GM23338 (cell line): ENCODE measurements around the gene LTBP3. TPM values are rescaled to one million over a fixed set of nuclear protein-coding genes. Genes with fewer than 3 reads are reported as not detected.

Source experiments
- ATAC-seq: fragments of 200-7000 bp; cut with Tn5 transposase; 3 replicates; pipeline ENCODE4 v1.9.1; 2020
- DNase-seq: peaks from one replicate; pipeline ENCODE4 v3.0.0-alpha.2; 2015; ENCODE audit warnings: low spot score
- H2AFZ ChIP-seq: fragments of 200-600 bp; sonication (generic); 2 replicates; pipeline ENCODE4 v1.8.0; 2016; ENCODE audit warnings: antibody characterized with exemption, mild to moderate bottlenecking, moderate library complexity
- H3F3A ChIP-seq: fragments of 200-600 bp; sonication (generic); replicated peaks from 2 replicates; pipeline ENCODE4 v1.8.0; 2017; ENCODE audit warnings: antibody characterized with exemption, mixed run types, low read depth
- H3K27ac ChIP-seq: fragments of 200-600 bp; sonication (generic); 2 replicates; pipeline ENCODE4 v1.6.1; 2016; ENCODE audit warnings: low read depth
- H3K27me3 ChIP-seq: fragments of 200-600 bp; sonication (generic); 2 replicates; pipeline ENCODE4 v1.8.0; 2016; ENCODE audit warnings: mild to moderate bottlenecking, mixed run types, moderate library complexity; ENCODE audit not compliant: insufficient read depth
- H3K36me3 ChIP-seq: fragments of 200-600 bp; sonication (generic); 2 replicates; pipeline ENCODE4 v1.8.0; 2016; ENCODE audit warnings: mild to moderate bottlenecking; ENCODE audit not compliant: insufficient read depth
- H3K4me1 ChIP-seq: fragments of 200-600 bp; sonication (generic); 2 replicates; pipeline ENCODE4 v1.8.0; 2016; ENCODE audit warnings: mild to moderate bottlenecking, moderate library complexity; ENCODE audit not compliant: insufficient read depth
- H3K4me2 ChIP-seq: fragments of 200-600 bp; sonication (generic); 2 replicates; pipeline ENCODE4 v1.7.1; 2017; ENCODE audit warnings: mixed run types
- H3K4me3 ChIP-seq: fragments of 200-600 bp; sonication (generic); 2 replicates; pipeline ENCODE4 v1.6.1; 2016; ENCODE audit warnings: mixed run types
- H3K79me2 ChIP-seq: fragments of 200-600 bp; sonication (generic); replicated peaks from 2 replicates; pipeline ENCODE4 v1.8.0; 2017; ENCODE audit warnings: mild to moderate bottlenecking; ENCODE audit not compliant: insufficient read depth
- H3K9me2 ChIP-seq: fragments of 200-600 bp; sonication (generic); 2 replicates; pipeline ENCODE4 v1.8.0; 2017; ENCODE audit not compliant: insufficient read depth
- H4K20me1 ChIP-seq: fragments of 200-600 bp; sonication (generic); replicated peaks from 2 replicates; pipeline ENCODE4 v1.8.0; 2017; ENCODE audit warnings: mild to moderate bottlenecking; ENCODE audit not compliant: insufficient read depth
- H3K27ac Mint-ChIP-seq: 2 replicates; pipeline ENCODE4 v1.8.0; 2020; ENCODE audit warnings: inconsistent platforms, mild to moderate bottlenecking, moderate library complexity, mixed read lengths
- H3K27me3 Mint-ChIP-seq: 3 replicates; pipeline ENCODE4 v1.8.0; 2022; ENCODE audit warnings: low read depth, mild to moderate bottlenecking, moderate library complexity, mixed read lengths, inconsistent platforms; ENCODE audit not compliant: insufficient read depth, poor library complexity
- H3K36me3 Mint-ChIP-seq: 3 replicates; pipeline ENCODE4 v1.8.0; 2021; ENCODE audit warnings: low read depth, mild to moderate bottlenecking, inconsistent platforms, moderate library complexity, mixed read lengths
- H3K4me1 Mint-ChIP-seq: 3 replicates; pipeline ENCODE4 v1.8.0; 2020; ENCODE audit warnings: mild to moderate bottlenecking, inconsistent platforms, mixed read lengths
- H3K4me3 Mint-ChIP-seq: 3 replicates; pipeline ENCODE4 v1.8.0; 2021; ENCODE audit warnings: moderate library complexity, mild to moderate bottlenecking, inconsistent platforms, mixed read lengths
- H3K9me3 Mint-ChIP-seq: 3 replicates; pipeline ENCODE4 v1.8.0; 2020; ENCODE audit warnings: moderate library complexity, mild to moderate bottlenecking, inconsistent platforms, mixed read lengths
- ETS1 ChIP-seq: IDR thresholded peaks from 2 replicates; pipeline ENCODE4 v1.6.1; 2016; ENCODE audit warnings: antibody characterized with exemption
- EZH2 ChIP-seq: fragments of 200-600 bp; sonication (generic); IDR thresholded peaks from one replicate; pipeline ENCODE4 v1.8.0; 2017; ENCODE audit warnings: antibody characterized with exemption, mild to moderate bottlenecking, low read depth; ENCODE audit not compliant: unreplicated experiment
- EZH2phosphoT487 ChIP-seq: fragments of 200-600 bp; sonication (generic); IDR thresholded peaks from one replicate; pipeline ENCODE4 v1.8.1; 2018; ENCODE audit warnings: antibody characterized with exemption; ENCODE audit not compliant: unreplicated experiment
- NANOG ChIP-seq: IDR thresholded peaks from 2 replicates; pipeline ENCODE4 v1.6.1; 2016; ENCODE audit warnings: antibody characterized with exemption, borderline replicate concordance
- POLR2AphosphoS5 ChIP-seq: IDR thresholded peaks from 2 replicates; pipeline ENCODE4 v1.6.1; 2016; ENCODE audit warnings: antibody characterized with exemption, low read depth
- REST ChIP-seq: IDR thresholded peaks from one replicate; pipeline ENCODE4 v1.6.1; 2018; ENCODE audit warnings: antibody characterized with exemption; ENCODE audit not compliant: unreplicated experiment
- ZNF114 ChIP-seq: fragments of 250-450 bp; sonication (Bioruptor Pico); IDR thresholded peaks from 2 replicates; pipeline ENCODE4 v1.5.0; 2020; ENCODE audit warnings: mild to moderate bottlenecking, moderate library complexity
- ZNF331 ChIP-seq: fragments of 250-450 bp; sonication (Bioruptor Pico); IDR thresholded peaks from 2 replicates; pipeline ENCODE4 v1.5.0; 2020; ENCODE audit warnings: low read depth, mild to moderate bottlenecking, moderate library complexity
- ZNF462 ChIP-seq: fragments of 250-450 bp; sonication (Bioruptor Pico); IDR thresholded peaks from 2 replicates; pipeline ENCODE4 v1.5.0; 2020; ENCODE audit warnings: mild to moderate bottlenecking, moderate library complexity
- polyA plus RNA-seq: library from polyadenylated mRNA; unstranded; fragments of >200 nt; fragmentation: Nextera tagmentation; extraction: Ambion mirVana; gene quantifications from 2 replicates; pipeline ENCODE4 v1.2.1, GENCODE V29; 2016
- total RNA-seq: library from RNA; depleted of rRNA; stranded (reverse); fragments of >200 nt; shearing (Covaris generic); gene quantifications from 2 replicates; pipeline ENCODE4 v1.2.3, GENCODE V29; 2014

LTBP3 gene
- total and polyA plus RNA-seq, 2 experiments from 2014 or later: 9.5 to 29.2 TPM

- ATAC-seq (no peak), DNase-seq (peak; percentile 39)
- Mint-ChIP-seq H3K4me3 (peak overlapping the region; percentile 61), H3K27ac (no peak overlapping the region), H3K27me3 (peaks cover 17% of the 10 kb centered on the region), H3K9me3 (no peaks in the 10 kb centered on the region), H3K4me1 (0 out of 3 replicates have a peak, but pooled peaks cover 2% of the 10 kb centered on the region), H3K36me3 (peaks cover 4% of the 10 kb centered on the region; the same call in 2 of the 3 replicates)
- TF ChIP-seq ZNF114 (CRISPR knock-in tag): no peak
- no peak for TF ChIP-seq ZNF331 (CRISPR knock-in tag)
- no peak for TF ChIP-seq REST
- TF ChIP-seq POLR2AphosphoS5: no peak; the same call in 1 of the 2 replicates
- TF ChIP-seq NANOG: no peak
- TF ChIP-seq EZH2: no peak
- peaks cover 5% of the 10 kb centered on the region; the same call in 1 of the 2 replicates for H3K4me1 ChIP-seq
- H3K4me3 ChIP-seq: peak overlapping the region; percentile 73
- no peak overlapping the region for H2AFZ ChIP-seq
- H3K9me2 ChIP-seq: no peaks in the 10 kb centered on the region
- peaks cover 27% of the 10 kb centered on the region for H3K27me3 ChIP-seq
- peak overlapping the region; percentile 87 for H3K4me2 ChIP-seq
- H3F3A ChIP-seq: peaks cover 31% of the 10 kb centered on the region; the same call in 1 of the 2 replicates
- no peaks in the 10 kb centered on the region for H3K79me2 ChIP-seq
- H3K27ac ChIP-seq: no peak overlapping the region
- H3K36me3 ChIP-seq: no peaks in the 10 kb centered on the region; the same call in 1 of the 2 replicates
- no peaks in the 10 kb centered on the region; the same call in 1 of the 2 replicates for H4K20me1 ChIP-seq
These were observed 19.8 kb downstream of the LTBP3 start for GRCh38 chr11:65538232-65538914.

GRCh38 chr11:65537620-65538231, 20.4 kb downstream of the LTBP3 start:
- H4K20me1 ChIP-seq: no peaks in the 10 kb centered on the region; the same call in 1 of the 2 replicates
- no peaks in the 10 kb centered on the region; the same call in 1 of the 2 replicates for H3K36me3 ChIP-seq
- no peak for DNase-seq
- no peak overlapping the region for H2AFZ ChIP-seq
- Mint-ChIP-seq H3K4me1 (0 out of 3 replicates have a peak, but pooled peaks cover 2% of the 10 kb centered on the region), H3K36me3 (peaks cover 7% of the 10 kb centered on the region), H3K27ac (no peak overlapping the region), H3K9me3 (no peaks in the 10 kb centered on the region), H3K4me3 (peak overlapping the region; percentile 44; the same call in 1 of the 3 replicates), H3K27me3 (peaks cover 20% of the 10 kb centered on the region)
- ATAC-seq: no peak
- H3K27ac ChIP-seq: no peak overlapping the region
- H3K4me3 ChIP-seq: no peak overlapping the region
- no peak overlapping the region for H3K4me2 ChIP-seq
- no peaks in the 10 kb centered on the region for H3K79me2 ChIP-seq
- no peaks in the 10 kb centered on the region for H3K9me2 ChIP-seq
- peaks cover 33% of the 10 kb centered on the region; the same call in 1 of the 2 replicates for H3F3A ChIP-seq
- peaks cover 5% of the 10 kb centered on the region; the same call in 1 of the 2 replicates for H3K4me1 ChIP-seq
- peaks cover 27% of the 10 kb centered on the region for H3K27me3 ChIP-seq
- TF ChIP-seq ZNF114 (CRISPR knock-in tag): no peak
- no peak for TF ChIP-seq ZNF331 (CRISPR knock-in tag)
- TF ChIP-seq ETS1: no peak
- TF ChIP-seq EZH2phosphoT487: no peak
- TF ChIP-seq ZNF462: no peak
